ENCODE data around the gene PSMA5. TPM values are rescaled to one million over a fixed set of nuclear protein-coding genes. Genes with fewer than 3 reads are reported as not detected.
A peak's percentile ranks its signal among the peaks of the same experiment; 100 is the strongest.

The PSMA5 gene
- total RNA-seq (2013) = 87.0 TPM
- polyA plus RNA-seq (100 to 1,000 TPM in 2 of 3 donors, 10 to 100 TPM in 1; 36.6 to 119 (median 118) TPM), polyA minus RNA-seq (13.7 and 24.3 TPM in 2 replicates), total RNA-seq (38.1 to 60.4 (median 48.6) reads per million in 11 experiments)

DNA sequence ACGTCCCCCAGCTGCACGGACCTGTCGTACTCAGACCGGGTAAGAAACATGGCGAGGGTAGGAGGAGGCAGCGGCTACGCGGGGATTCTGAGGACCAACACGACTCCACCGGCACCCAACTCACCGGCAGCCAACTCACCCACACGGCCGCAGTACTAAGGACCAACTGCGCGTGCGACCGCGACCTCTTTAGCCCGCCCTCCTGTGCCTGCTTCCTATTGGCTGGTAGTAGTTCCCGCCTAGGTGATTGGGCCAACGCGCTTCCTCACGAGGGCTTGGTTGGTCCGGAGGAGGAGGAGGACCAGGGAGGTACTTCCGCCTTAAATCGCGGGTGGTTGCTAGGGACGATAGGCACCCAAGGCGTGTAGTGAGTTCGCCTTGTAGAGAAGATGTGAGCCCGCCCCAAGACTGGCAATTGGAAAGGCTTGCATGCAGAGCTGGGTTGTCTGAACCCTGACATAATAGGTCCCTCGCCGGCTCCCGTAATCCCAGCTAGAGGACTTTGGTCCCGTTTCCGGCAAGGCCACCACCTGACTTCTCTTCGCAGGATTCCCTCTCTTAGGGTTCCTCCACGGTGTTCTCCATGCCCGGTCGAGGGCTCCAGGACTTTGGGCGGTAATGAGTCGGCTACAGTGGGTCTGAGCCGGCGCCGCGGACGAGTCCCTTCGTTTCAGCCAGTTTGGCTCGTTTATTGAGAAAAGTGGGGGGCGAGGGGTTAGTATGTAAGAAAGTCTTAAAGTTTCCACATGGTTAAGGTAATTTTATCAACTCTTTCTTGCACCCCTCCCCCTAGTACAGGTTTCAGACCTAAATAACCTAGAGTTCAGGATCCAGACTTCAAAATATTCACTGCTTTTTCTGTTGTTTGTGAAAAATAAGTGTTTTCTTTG lies at the start of gene PSMA5:
PSMA5 (minus strand) TSS at position 168 of the 890 bp plus-strand sequence; CDS start at position 50, 118 bp downstream.
- TF ChIP-seq, protein P1, sequence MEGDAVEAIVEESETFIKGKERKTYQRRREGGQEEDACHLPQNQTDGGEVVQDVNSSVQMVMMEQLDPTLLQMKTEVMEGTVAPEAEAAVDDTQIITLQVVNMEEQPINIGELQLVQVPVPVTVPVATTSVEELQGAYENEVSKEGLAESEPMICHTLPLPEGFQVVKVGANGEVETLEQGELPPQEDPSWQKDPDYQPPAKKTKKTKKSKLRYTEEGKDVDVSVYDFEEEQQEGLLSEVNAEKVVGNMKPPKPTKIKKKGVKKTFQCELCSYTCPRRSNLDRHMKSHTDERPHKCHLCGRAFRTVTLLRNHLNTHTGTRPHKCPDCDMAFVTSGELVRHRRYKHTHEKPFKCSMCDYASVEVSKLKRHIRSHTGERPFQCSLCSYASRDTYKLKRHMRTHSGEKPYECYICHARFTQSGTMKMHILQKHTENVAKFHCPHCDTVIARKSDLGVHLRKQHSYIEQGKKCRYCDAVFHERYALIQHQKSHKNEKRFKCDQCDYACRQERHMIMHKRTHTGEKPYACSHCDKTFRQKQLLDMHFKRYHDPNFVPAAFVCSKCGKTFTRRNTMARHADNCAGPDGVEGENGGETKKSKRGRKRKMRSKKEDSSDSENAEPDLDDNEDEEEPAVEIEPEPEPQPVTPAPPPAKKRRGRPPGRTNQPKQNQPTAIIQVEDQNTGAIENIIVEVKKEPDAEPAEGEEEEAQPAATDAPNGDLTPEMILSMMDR (IDR thresholded peaks at IDR 0.05) = no peak
- WGBS (ENCODE audit: insufficient coverage) = 0% methylated on average over 36 of the region's 50 CpGs
- Histone ChIP-seq H3K4me3 (replicated peaks in 1 of 3; ENCODE audit: low read depth in 2 of 3, low read length in 3 of 3) (peak within 1 kb of the TSS; percentile 49 to 82 (median 69)), H2AFZ (ENCODE audit: insufficient read depth, low read depth, low read length, poor library complexity, severe bottlenecking) (peak within 1 kb of the TSS; percentile 87), H3K79me2 (ENCODE audit: insufficient read depth, low read length) (peaks cover 43% of the 10 kb centered on the region), H3K9ac (ENCODE audit: insufficient read depth, low read length, poor library complexity, severe bottlenecking) (peak within 1 kb of the TSS; percentile 81), H3K27me3 (ENCODE audit: control insufficient read depth in 2 of 2, insufficient read depth in 2 of 2, low read length in 2 of 2) (no peaks in the 10 kb centered on the region), H3K4me2 (replicated peaks; ENCODE audit: extremely low read depth, low read length, poor library complexity, severe bottlenecking) (peak within 1 kb of the TSS; percentile 85), H3K9me3 (replicated peaks in 1 of 2; ENCODE audit: control insufficient read depth in 1 of 2, insufficient read depth in 1 of 2, low read length in 2 of 2) (no peaks in the 10 kb centered on the region), H3K36me3 (replicated peaks in 1 of 2; ENCODE audit: control insufficient read depth in 1 of 2, insufficient read depth in 2 of 2, low read length in 2 of 2) (peaks cover 1 to 6% of the 10 kb centered on the region in 2 donors), H3K4me1 (ENCODE audit: control insufficient read depth in 1 of 2, insufficient read depth in 2 of 2, low read length in 2 of 2) (peaks cover 22 to 26% of the 10 kb centered on the region in 2 donors), H3K27ac (ENCODE audit: low read depth in 1 of 2, low read length in 2 of 2) (peak within 1 kb of the TSS; percentile 88 to 91), H4K20me1 (ENCODE audit: insufficient read depth, low read length) (peaks cover 11% of the 10 kb centered on the region)
- H3K4me3 Mint-ChIP-seq = peak within 1 kb of the TSS; percentile 91 to 96
- peak; percentile 97 to 99 (median 99) for DNase-seq
- intact Hi-C loops (cut with micrococcal nuclease) = loop anchor here (2.0 to 10.0 kb wide), 3 partner anchors 56 to 608 kb away; partner anchors contain the start of genes ATXN7L2 (in 2 of the 2) and STRIP1 (in 1 of the 2)
- H3K9me3 Mint-ChIP-seq = no peaks in the 10 kb centered on the region
- peaks cover 27% of the 10 kb centered on the region for H3K4me1 Mint-ChIP-seq
- peak within 1 kb of the TSS; percentile 96 to 99 (median 98) for H3K27ac Mint-ChIP-seq
- peaks cover 0 to 2% (median under 1%) of the 10 kb centered on the region in 3 donors for H3K27me3 Mint-ChIP-seq (ENCODE audit: low read depth in 3 of 3)
- H3K36me3 Mint-ChIP-seq = peaks cover 5 to 14% of the 10 kb centered on the region in 2 donors

DNA sequence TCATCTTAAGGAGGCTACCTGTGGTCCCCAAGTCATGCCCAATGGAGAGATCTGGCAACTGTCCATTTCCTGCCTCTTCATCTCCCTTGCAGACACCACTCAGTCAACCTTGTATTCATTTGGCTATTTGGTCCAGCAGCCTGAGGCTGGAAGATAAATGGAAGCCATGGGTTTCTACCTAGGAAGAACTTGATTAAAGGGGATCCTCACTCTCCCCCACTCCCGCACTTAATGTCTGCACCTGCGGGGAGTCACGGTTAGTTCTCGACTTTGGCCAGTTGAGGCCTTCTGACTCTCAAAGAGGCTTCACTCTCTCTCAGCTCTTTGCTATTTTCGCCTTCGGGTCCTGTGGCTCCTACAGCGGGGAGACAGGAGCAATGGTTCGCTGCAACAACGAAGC lies 49.0 kb upstream of the PSMA5 start:
- DNase-seq = no peak
- Histone ChIP-seq H3K4me3 (replicated peaks in 1 of 3; ENCODE audit: low read depth in 2 of 3, low read length in 3 of 3) (no peak overlapping the region), H3K79me2 (ENCODE audit: insufficient read depth, low read length) (no peaks in the 10 kb centered on the region), H3K4me1 (ENCODE audit: control insufficient read depth in 1 of 2, insufficient read depth in 2 of 2, low read length in 2 of 2) (peaks cover 13 to 14% of the 10 kb centered on the region in 2 donors), H3K27me3 (ENCODE audit: control insufficient read depth in 2 of 2, insufficient read depth in 2 of 2, low read length in 2 of 2) (peaks cover 14 to 29% of the 10 kb centered on the region in 2 donors), H2AFZ (ENCODE audit: insufficient read depth, low read depth, low read length, poor library complexity, severe bottlenecking) (no peak overlapping the region), H3K4me2 (replicated peaks; ENCODE audit: extremely low read depth, low read length, poor library complexity, severe bottlenecking) (no peak overlapping the region), H4K20me1 (ENCODE audit: insufficient read depth, low read length) (no peaks in the 10 kb centered on the region), H3K9me3 (replicated peaks in 1 of 2; ENCODE audit: control insufficient read depth in 1 of 2, insufficient read depth in 1 of 2, low read length in 2 of 2) (peaks cover 0 to 3% of the 10 kb centered on the region in 2 donors), H3K36me3 (replicated peaks in 1 of 2; ENCODE audit: control insufficient read depth in 1 of 2, insufficient read depth in 2 of 2, low read length in 2 of 2) (no peaks in the 10 kb centered on the region), H3K27ac (ENCODE audit: low read depth in 1 of 2, low read length in 2 of 2) (no peak overlapping the region), H3K9ac (ENCODE audit: insufficient read depth, low read length, poor library complexity, severe bottlenecking) (no peak overlapping the region)
- no peaks in the 10 kb centered on the region for H3K36me3 Mint-ChIP-seq
- H3K4me1 Mint-ChIP-seq = peaks cover 18% of the 10 kb centered on the region
- H3K27ac Mint-ChIP-seq = no peak overlapping the region
- H3K9me3 Mint-ChIP-seq = peaks cover 0 to 4% (median 0%) of the 10 kb centered on the region in 7 donors
- intact Hi-C loops (cut with micrococcal nuclease) = no loop called here
- H3K27me3 Mint-ChIP-seq (ENCODE audit: low read depth in 3 of 3) = peaks cover 48 to 56% (median 48%) of the 10 kb centered on the region in 3 donors
- TF ChIP-seq, protein P1 (IDR thresholded peaks at IDR 0.05) = no peak
- H3K4me3 Mint-ChIP-seq = no peak overlapping the region
- 86% methylated on average over 9 of the region's 9 CpGs for WGBS (ENCODE audit: insufficient coverage)
